H9 (cell line): Measurements from ENCODE around the gene ITSN2. TPM values are rescaled to one million over a fixed set of nuclear protein-coding genes. Genes with fewer than 3 reads are reported as not detected.

ENCODE experiments used
- DNase-seq: peaks from one replicate; pipeline ENCODE4 v3.0.0-alpha.2; 2017
- H2AFZ ChIP-seq: one replicate; pipeline ENCODE4 v1.6.1; 2013; ENCODE audit warnings: mild to moderate bottlenecking, low read length, control low read depth, moderate library complexity
- H2AK5ac ChIP-seq: 2 replicates; pipeline ENCODE4 v1.6.1; 2013; ENCODE audit warnings: low read length, control low read depth, mixed read lengths; ENCODE audit not compliant: insufficient read length
- H2BK120ac ChIP-seq: one replicate; pipeline ENCODE4 v1.6.1; 2013; ENCODE audit warnings: low read depth, mild to moderate bottlenecking, low read length, control low read depth, inconsistent platforms; ENCODE audit not compliant: poor library complexity, severe bottlenecking
- H2BK12ac ChIP-seq: 2 replicates; pipeline ENCODE4 v1.6.1; 2013; ENCODE audit warnings: low read length, control low read depth, mixed read lengths, low read depth; ENCODE audit not compliant: insufficient read length
- H2BK15ac ChIP-seq: 2 replicates; pipeline ENCODE4 v1.6.1; 2013; ENCODE audit warnings: low read depth, low read length, control low read depth
- H2BK20ac ChIP-seq: one replicate; pipeline ENCODE4 v1.6.1; 2013; ENCODE audit warnings: low read depth, mild to moderate bottlenecking, low read length, control low read depth, inconsistent platforms; ENCODE audit not compliant: poor library complexity, severe bottlenecking
- H2BK5ac ChIP-seq: 2 replicates; pipeline ENCODE4 v1.6.1; 2013; ENCODE audit warnings: low read length, control low read depth, mixed read lengths; ENCODE audit not compliant: insufficient read length
- H3K14ac ChIP-seq: 2 replicates; pipeline ENCODE4 v1.6.1; 2013; ENCODE audit warnings: low read length, control low read depth; ENCODE audit not compliant: insufficient read depth
- H3K18ac ChIP-seq: 2 replicates; pipeline ENCODE4 v1.6.1; 2013; ENCODE audit warnings: low read depth, mild to moderate bottlenecking, mixed read lengths, low read length, control low read depth; ENCODE audit not compliant: insufficient read length
- H3K23ac ChIP-seq: 2 replicates; pipeline ENCODE4 v1.6.1; 2013; ENCODE audit warnings: low read length, control low read depth, mixed read lengths, low read depth; ENCODE audit not compliant: insufficient read length
- H3K23me2 ChIP-seq: 2 replicates; pipeline ENCODE4 v1.6.1; 2013; ENCODE audit warnings: low read depth, mild to moderate bottlenecking, mixed read lengths, low read length, control low read depth; ENCODE audit not compliant: insufficient read length, poor library complexity, severe bottlenecking
- H3K27ac ChIP-seq: 2 replicates; pipeline ENCODE4 v1.5.1; 2013; ENCODE audit warnings: low read length, control low read depth, mixed read lengths, low read depth; ENCODE audit not compliant: insufficient read length
- H3K27me3 ChIP-seq: 2 replicates; pipeline ENCODE4 v1.6.1; 2013; ENCODE audit warnings: low read length, control low read depth, inconsistent platforms; ENCODE audit not compliant: insufficient read depth
- H3K4ac ChIP-seq: 2 replicates; pipeline ENCODE4 v1.6.1; 2013; ENCODE audit warnings: low read depth, mild to moderate bottlenecking, control low read depth, inconsistent platforms, low read length, moderate library complexity
- H3K4me1 ChIP-seq: 2 replicates; pipeline ENCODE4 v1.6.1; 2013; ENCODE audit warnings: low read length, control low read depth, inconsistent platforms; ENCODE audit not compliant: insufficient read depth
- H3K4me2 ChIP-seq: 2 replicates; pipeline ENCODE4 v1.6.1; 2013; ENCODE audit warnings: low read length, control low read depth, mixed read lengths; ENCODE audit not compliant: insufficient read length, insufficient read depth
- H3K56ac ChIP-seq: 2 replicates; pipeline ENCODE4 v1.6.1; 2013; ENCODE audit warnings: low read depth, mild to moderate bottlenecking, mixed read lengths, low read length, control low read depth; ENCODE audit not compliant: insufficient read length
- H3K79me1 ChIP-seq: 2 replicates; pipeline ENCODE4 v1.6.1; 2013; ENCODE audit warnings: low read depth, mild to moderate bottlenecking, moderate library complexity, low read length, control low read depth, inconsistent platforms; ENCODE audit not compliant: insufficient read depth, poor library complexity, severe bottlenecking
- H3K79me2 ChIP-seq: 2 replicates; pipeline ENCODE4 v1.6.1; 2013; ENCODE audit warnings: low read length, control low read depth, inconsistent platforms; ENCODE audit not compliant: insufficient read depth
- H3K9ac ChIP-seq: 2 replicates; pipeline ENCODE4 v1.6.1; 2013; ENCODE audit warnings: low read length, control low read depth, mixed read lengths; ENCODE audit not compliant: insufficient read length; ENCODE audit errors: extremely low read depth
- H3K9me3 ChIP-seq: one replicate; pipeline ENCODE4 v1.6.1; 2013; ENCODE audit warnings: low read depth, low read length, inconsistent platforms; ENCODE audit not compliant: control insufficient read depth
- H3T11ph ChIP-seq: one replicate; pipeline ENCODE4 v1.6.1; 2013; ENCODE audit warnings: mild to moderate bottlenecking, low read length, control low read depth, inconsistent platforms
- H4K20me1 ChIP-seq: one replicate; pipeline ENCODE4 v1.6.1; 2013; ENCODE audit not compliant: control insufficient read depth, insufficient read length, insufficient read depth
- H4K5ac ChIP-seq: 2 replicates; pipeline ENCODE4 v1.6.1; 2013; ENCODE audit warnings: low read depth, mild to moderate bottlenecking, mixed read lengths, low read length, control low read depth; ENCODE audit not compliant: insufficient read length
- H4K8ac ChIP-seq: replicated peaks from 2 replicates; pipeline ENCODE4 v1.6.1; 2013; ENCODE audit warnings: low read length, control low read depth, mixed read lengths, low read depth; ENCODE audit not compliant: insufficient read length
- H4K91ac ChIP-seq: 2 replicates; pipeline ENCODE4 v1.6.1; 2013; ENCODE audit warnings: low read depth, mild to moderate bottlenecking, moderate library complexity, mixed read lengths, low read length, control low read depth; ENCODE audit not compliant: insufficient read length
- H3K27ac Mint-ChIP-seq, 3 experiments: 2 replicates in 2 of 3; 3 replicates in 1 of 3; pipeline ENCODE4 v1.8.0; 2020 to 2021; ENCODE audit warnings: mixed read lengths in 3 of 3, mild to moderate bottlenecking in 1 of 3, moderate library complexity in 1 of 3
- H3K27me3 Mint-ChIP-seq: 2 replicates; pipeline ENCODE4 v1.8.0; 2021; ENCODE audit warnings: low read depth, mild to moderate bottlenecking, moderate library complexity, mixed read lengths
- H3K36me3 Mint-ChIP-seq, 3 experiments: 2 replicates in 2 of 3; 3 replicates in 1 of 3; pipeline ENCODE4 v1.8.0; 2020 to 2021; ENCODE audit warnings: low read depth in 3 of 3, mixed read lengths in 3 of 3; ENCODE audit not compliant: insufficient read depth in 1 of 3
- H3K4me1 Mint-ChIP-seq, 2 experiments: 2 replicates each; pipeline ENCODE4 v1.8.0; 2020; ENCODE audit warnings: mixed read lengths in 2 of 2
- H3K4me3 Mint-ChIP-seq, 2 experiments: 2 replicates in 1 of 2; 3 replicates in 1 of 2; pipeline ENCODE4 v1.8.0; 2020 to 2021; ENCODE audit warnings: mild to moderate bottlenecking in 2 of 2, mixed read lengths in 2 of 2, moderate library complexity in 1 of 2
- H3K9me3 Mint-ChIP-seq, 2 experiments: 2 replicates in 1 of 2; 3 replicates in 1 of 2; pipeline ENCODE4 v1.8.0; 2020; ENCODE audit warnings: mild to moderate bottlenecking in 2 of 2, mixed read lengths in 2 of 2, moderate library complexity in 1 of 2
- CTCF ChIP-seq: fragments of 200-600 bp; sonication (generic); conservative IDR thresholded peaks from 3 replicates; pipeline ENCODE4 v1.8.0; 2021; ENCODE audit warnings: antibody characterized with exemption, mild to moderate bottlenecking
- WGBS: extraction: QIAGEN DNeasy Blood & Tissue Kit; methylation state at CpG from one replicate; pipeline ENCODE4 v1.1.7; 2013; ENCODE audit warnings: missing lambda C conversion rate, low lambda C conversion rate, mixed read lengths; ENCODE audit not compliant: insufficient read length; ENCODE audit errors: extremely low coverage; 5-methylcytosine and 5-hydroxymethylcytosine counted together
- total RNA-seq: library from RNA; stranded (reverse); gene quantifications from 2 replicates; pipeline ENCODE4 v1.2.1, GENCODE V29; 2021

Gene ITSN2
- total RNA-seq, 1 experiment from 2014 or later = 17.0 TPM

GRCh38 chr2:24329700-24330099, 30.6 kb downstream of the ITSN2 start:
- H3K27ac Mint-ChIP-seq = no peak overlapping the region
- H3K4me2 ChIP-seq = no peak overlapping the region
- no peak overlapping the region for H3K4ac ChIP-seq
- no peaks in the 10 kb centered on the region for H3K27me3 Mint-ChIP-seq
- TF ChIP-seq CTCF = no peak
- H3K4me3 Mint-ChIP-seq = no peak overlapping the region
- H2BK5ac ChIP-seq = no peak overlapping the region
- no peak overlapping the region for H3K56ac ChIP-seq
- H2BK120ac ChIP-seq = no peak overlapping the region
- H3K14ac ChIP-seq = no peak overlapping the region
- no peak for DNase-seq
- no peak overlapping the region for H3T11ph ChIP-seq
- H3K36me3 Mint-ChIP-seq = no peaks in the 10 kb centered on the region
- H2BK20ac ChIP-seq = no peak overlapping the region
- no peak overlapping the region for H2AFZ ChIP-seq
- H3K9me3 Mint-ChIP-seq = no peaks in the 10 kb centered on the region
- no peak overlapping the region for H3K23ac ChIP-seq
- H2AK5ac ChIP-seq = no peak overlapping the region
- H3K4me1 Mint-ChIP-seq = peaks cover 7% of the 10 kb centered on the region in 2 experiments
- H4K8ac ChIP-seq = no peak overlapping the region
- H2BK15ac ChIP-seq = no peak overlapping the region
- H3K23me2 ChIP-seq = no peaks in the 10 kb centered on the region
- H4K20me1 ChIP-seq = no peaks in the 10 kb centered on the region
- no peak overlapping the region for H2BK12ac ChIP-seq
- H3K9ac ChIP-seq = no peak overlapping the region
- no peak overlapping the region for H3K18ac ChIP-seq
- no peaks in the 10 kb centered on the region for H3K9me3 ChIP-seq
- no peak overlapping the region for H3K27ac ChIP-seq
- no peak overlapping the region for H4K5ac ChIP-seq
- H3K27me3 ChIP-seq = no peaks in the 10 kb centered on the region
- no peaks in the 10 kb centered on the region for H3K79me1 ChIP-seq
- H3K79me2 ChIP-seq = no peaks in the 10 kb centered on the region
- no peak overlapping the region for H4K91ac ChIP-seq
- H3K4me1 ChIP-seq = no peaks in the 10 kb centered on the region
- no CpG with 5 or more reads among the region's 2 CpGs for WGBS
